Stimulated activated CD8-positive, alpha-beta memory T cell treated with anti-CD3 and anti-CD28 coated beads, Interleukin-7, amount 100 ng/mL, for 4 hours (primary cell): Measurements from ENCODE around the gene PPP4R3A.
"Not testable (repeated sequence)": the region's sequence is repeated elsewhere in the genome, so short reads cannot be mapped to it uniquely, and the experiment has no call there.

Source experiments
- DNase-seq, 2 donors: peaks; one replicate each; pipeline ENCODE4 v3.0.0-alpha.2; 2020; ENCODE audit warnings: low read depth in 2 of 2

PPP4R3A gene

GRCh38 chr14:91503000-91503504, 7.1 kb downstream of the PPP4R3A start:
- no peak for DNase-seq

GRCh38 chr14:91501951-91502930, 7.9 kb downstream of the PPP4R3A start:
- DNase-seq: no peak

GRCh38 chr14:91501348-91501747, 8.8 kb downstream of the PPP4R3A start:
- DNase-seq: no peak

GRCh38 chr14:91496790-91497189, 13.3 kb downstream of the PPP4R3A start:
- DNase-seq: no peak

GRCh38 chr14:91494392-91495065, 15.6 kb downstream of the PPP4R3A start:
- DNase-seq: not testable (repeated sequence)

- no peak for DNase-seq
Observed at GRCh38 chr14:91493169-91493568, 16.9 kb downstream of the PPP4R3A start.

- DNase-seq: no peak
Observed at GRCh38 chr14:91484744-91485143, 25.4 kb downstream of the PPP4R3A start.

GRCh38 chr14:91484186-91484585, 25.9 kb downstream of the PPP4R3A start:
- no peak for DNase-seq

GRCh38 chr14:91482263-91483013, 27.7 kb downstream of the PPP4R3A start:
- no peak for DNase-seq

- DNase-seq: no peak
Observed at GRCh38 chr14:91477388-91477787, 32.7 kb downstream of the PPP4R3A start.

GRCh38 chr14:91473046-91473445, 37.1 kb downstream of the PPP4R3A start:
- no peak for DNase-seq

- no peak for DNase-seq
Observed at GRCh38 chr14:91470216-91470615, 39.9 kb downstream of the PPP4R3A start.

- DNase-seq: no peak
Observed at GRCh38 chr14:91466192-91466591, 43.9 kb downstream of the PPP4R3A start.

- DNase-seq: no peak
Observed at GRCh38 chr14:91464615-91465205, 45.4 kb downstream of the PPP4R3A start.

- no peak for DNase-seq
Observed at GRCh38 chr14:91458612-91459011, 51.5 kb downstream of the PPP4R3A start.

- no peak for DNase-seq
Observed at GRCh38 chr14:91456283-91456682, 53.8 kb downstream of the PPP4R3A start.

- no peak for DNase-seq
Observed at GRCh38 chr14:91454580-91454979, 55.5 kb downstream of the PPP4R3A start.

- no peak for DNase-seq
Observed at GRCh38 chr14:91454155-91454554, 56.0 kb downstream of the PPP4R3A start.

GRCh38 chr14:91453744-91454143, 56.4 kb downstream of the PPP4R3A start:
- DNase-seq: no peak

GRCh38 chr14:91444335-91445020, 65.6 kb downstream of the PPP4R3A start:
- no peak for DNase-seq

- DNase-seq: no peak
Observed at GRCh38 chr14:91439345-91439744, 70.8 kb downstream of the PPP4R3A start.
